Peyer's patch (tissue), 4 donors: ENCODE results near the gene PLAAT5.

Source experiments
- CTCF ChIP-seq, 6 experiments: fragments of 450-650 bp in 4 of 6; fragments of 200-600 bp in 2 of 6; sonication (generic) in 1 of 6; IDR thresholded peaks; one replicate each; pipeline ENCODE4 v1.5.1; 2017 to 2019; ENCODE audit warnings: antibody characterized with exemption in 6 of 6, mild to moderate bottlenecking in 3 of 6, moderate library complexity in 1 of 6
- POLR2A ChIP-seq, 2 donors: fragments of 450-650 bp; IDR thresholded peaks; one replicate each; pipeline ENCODE4 v1.5.1; 2017; ENCODE audit warnings: antibody characterized with exemption in 2 of 2, mild to moderate bottlenecking in 2 of 2, moderate library complexity in 2 of 2

DNA sequence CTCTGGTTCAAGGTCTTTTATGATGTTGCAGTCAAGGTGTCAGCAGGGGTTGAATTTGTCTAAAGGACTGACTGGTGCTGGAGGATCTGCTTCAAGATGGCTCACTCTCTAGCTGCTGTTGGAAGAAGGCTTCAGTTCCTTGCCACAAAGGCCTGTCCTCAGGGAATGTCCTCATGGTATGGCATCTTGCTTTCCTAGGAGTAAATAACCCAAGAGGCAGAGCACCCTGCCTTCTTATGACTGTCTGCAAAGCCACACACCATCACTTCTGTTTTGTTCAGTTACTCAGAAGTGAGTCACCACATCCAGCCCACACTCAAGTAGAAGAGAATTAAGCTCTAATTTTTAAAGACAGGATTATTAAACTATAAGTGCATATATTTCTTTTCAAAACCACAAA lies 45.2 kb downstream of the PLAAT5 start:
- TF ChIP-seq CTCF (IDR thresholded peaks at IDR 0.05) = no peak
- no peak for TF ChIP-seq POLR2A (IDR thresholded peaks at IDR 0.05)
